ENCODE results near the gene EDN2.

The EDN2 gene

GRCh38 chr1:41500378-41500777 is 15.9 kb upstream of the EDN2 start:
- DNase-seq (ENCODE audit: low read depth in 1 of 2, low spot score in 1 of 2) = no peak

DNA sequence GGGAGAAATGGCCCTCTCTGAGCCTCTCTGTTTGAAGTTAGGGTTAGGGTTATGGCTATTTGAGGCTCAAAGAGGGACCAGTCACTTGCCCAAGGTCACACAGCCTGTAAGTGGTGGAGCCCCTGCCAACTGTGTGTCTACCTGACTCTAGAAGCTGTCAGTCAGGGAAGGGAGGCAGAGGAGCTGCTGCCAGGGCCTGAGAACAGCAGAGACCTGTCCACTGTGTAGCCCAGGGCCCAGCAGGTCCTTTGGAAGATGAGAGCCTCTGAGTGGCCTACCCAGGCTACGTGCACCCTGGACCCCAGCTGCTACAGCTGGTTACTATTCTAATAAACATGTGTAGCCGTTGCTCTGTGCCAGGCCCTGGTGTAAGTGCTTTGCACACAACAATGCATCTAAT is 15.1 kb upstream of the EDN2 start:
- no peak for DNase-seq (ENCODE audit: low read depth in 1 of 2, low spot score in 1 of 2)

DNA sequence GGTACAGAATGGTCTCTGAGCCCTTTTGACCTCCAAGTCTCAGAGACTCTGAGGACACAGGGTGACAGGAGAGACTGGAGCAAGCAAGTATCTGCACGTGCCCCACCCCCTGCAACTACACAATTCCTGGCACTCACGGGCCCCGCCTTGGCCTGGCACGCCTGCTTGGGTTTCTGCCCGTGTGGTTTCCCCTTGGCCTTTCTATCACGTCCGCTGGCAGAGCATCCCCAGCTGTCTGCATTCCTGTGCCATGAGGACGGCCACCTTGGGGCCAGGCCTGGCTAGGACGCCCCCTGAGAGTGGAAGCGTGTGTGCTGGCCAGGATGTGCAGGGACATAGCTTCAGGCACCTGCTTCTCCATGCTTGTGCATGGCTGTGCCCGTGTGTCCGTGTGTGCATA is 14.3 kb upstream of the EDN2 start:
- no peak for DNase-seq (ENCODE audit: low read depth in 1 of 2, low spot score in 1 of 2)

GRCh38 chr1:41498391-41498790 is 13.9 kb upstream of the EDN2 start:
- DNase-seq (ENCODE audit: low read depth in 1 of 2, low spot score in 1 of 2) = no peak

DNA sequence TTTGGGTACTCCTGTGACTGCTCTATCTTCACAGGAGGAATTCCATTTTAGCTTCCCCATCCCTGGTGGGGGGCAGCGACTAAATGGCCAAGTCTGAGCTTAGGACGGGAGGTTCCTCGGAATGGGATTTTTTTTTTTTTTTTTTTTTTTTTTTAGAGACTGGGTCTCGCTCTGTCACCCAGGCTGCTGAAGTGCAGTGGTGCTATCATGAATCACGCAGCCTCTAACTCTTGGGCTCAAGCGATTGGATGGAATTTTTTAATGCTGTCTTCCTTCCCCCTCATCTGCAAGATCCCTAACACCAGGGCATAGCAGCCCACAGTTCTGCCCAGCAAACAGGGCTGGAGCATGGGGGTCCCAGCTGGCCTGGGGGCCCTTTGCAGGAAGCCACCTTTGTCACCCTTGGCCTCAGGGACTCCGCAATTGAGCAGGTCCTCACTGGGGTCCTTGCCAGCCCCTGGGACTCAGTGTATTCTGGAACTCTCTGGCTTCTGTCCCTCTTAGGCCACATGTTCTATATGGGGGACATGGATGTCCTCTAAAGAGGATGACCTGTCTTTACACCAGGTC is 13.1 kb upstream of the EDN2 start:
- no peak for DNase-seq (ENCODE audit: low read depth in 1 of 2, low spot score in 1 of 2)

- DNase-seq (ENCODE audit: low read depth in 1 of 2, low spot score in 1 of 2) = no peak
These were observed 12.6 kb upstream of the EDN2 start for GRCh38 chr1:41497056-41497440.

- DNase-seq (ENCODE audit: low read depth in 1 of 2, low spot score in 1 of 2) = no peak
These were observed 11.9 kb upstream of the EDN2 start for GRCh38 chr1:41496080-41497055.

DNA sequence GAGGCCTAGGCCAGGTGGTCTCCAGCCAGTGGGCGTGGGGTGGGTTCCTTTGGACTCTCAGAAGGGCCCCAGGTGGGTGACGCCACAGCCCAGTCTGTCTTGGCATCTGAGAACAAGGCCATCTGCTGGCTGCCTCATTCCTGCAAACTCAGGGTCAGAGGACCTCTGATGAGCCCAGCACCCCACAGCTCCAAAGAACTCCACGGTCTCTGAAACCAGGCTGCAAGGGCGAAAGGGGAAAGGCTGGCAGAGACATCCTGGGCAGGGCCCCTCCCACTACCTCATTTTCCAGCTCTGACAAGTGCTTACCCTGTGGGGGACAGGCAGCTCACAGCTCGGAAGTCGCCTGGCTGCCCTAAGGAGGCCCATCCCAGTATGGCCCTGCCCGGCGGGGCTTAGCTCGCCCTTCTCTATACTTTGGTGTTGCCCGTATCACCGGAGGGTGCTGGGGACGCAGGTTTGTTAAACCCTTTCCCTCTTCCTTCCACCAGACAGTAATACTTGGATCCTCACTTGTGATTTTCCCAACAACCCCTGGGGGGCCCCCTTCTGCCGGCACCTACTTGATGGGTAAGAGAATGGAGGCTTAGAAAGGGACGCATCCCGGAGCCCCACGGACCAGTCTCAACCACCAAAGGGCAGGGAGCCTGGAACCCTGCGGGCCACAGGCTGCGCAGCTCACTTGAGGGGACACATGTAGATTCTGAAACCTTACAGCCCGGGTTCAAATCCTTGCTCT is 10.9 kb upstream of the EDN2 start:
- DNase-seq (ENCODE audit: low read depth in 1 of 2, low spot score in 1 of 2) = no peak

GRCh38 chr1:41494351-41495209 is 10.1 kb upstream of the EDN2 start:
- DNase-seq (ENCODE audit: low read depth in 1 of 2, low spot score in 1 of 2) = no peak

- DNase-seq (ENCODE audit: low read depth in 1 of 2, low spot score in 1 of 2) = no peak
These were observed 9.3 kb upstream of the EDN2 start for GRCh38 chr1:41493626-41494350.

DNA sequence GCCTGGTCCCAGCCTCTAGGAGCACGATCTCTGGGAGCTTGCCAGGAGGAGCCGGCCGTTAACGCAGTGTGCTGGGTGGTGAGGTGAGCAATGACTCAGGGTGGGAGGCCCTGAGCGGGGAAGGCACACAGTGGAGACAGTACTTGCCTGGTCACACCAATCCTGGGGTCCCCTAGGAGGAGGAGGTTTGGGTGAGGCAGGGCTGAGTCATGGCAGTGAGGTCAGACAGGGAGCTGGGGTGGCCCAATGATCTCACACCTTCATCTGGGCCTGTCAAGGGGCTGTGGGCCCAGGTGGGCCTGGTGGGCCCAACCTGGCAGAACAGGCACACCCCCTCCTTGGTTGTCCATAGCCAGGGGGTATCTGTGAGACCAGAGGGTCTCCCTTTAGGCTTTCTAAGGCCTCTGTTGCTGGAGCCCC is 8.6 kb upstream of the EDN2 start:
- no peak for DNase-seq (ENCODE audit: low read depth in 1 of 2, low spot score in 1 of 2)

GRCh38 chr1:41492341-41492848 is 7.9 kb upstream of the EDN2 start:
- DNase-seq (ENCODE audit: low read depth in 1 of 2, low spot score in 1 of 2) = no peak

GRCh38 chr1:41490911-41491310 is 6.4 kb upstream of the EDN2 start:
- no peak for DNase-seq (ENCODE audit: low read depth in 1 of 2, low spot score in 1 of 2)

GRCh38 chr1:41489561-41489960 is 5.1 kb upstream of the EDN2 start:
- no peak for DNase-seq (ENCODE audit: low read depth in 1 of 2, low spot score in 1 of 2)

- no peak for DNase-seq (ENCODE audit: low read depth in 1 of 2, low spot score in 1 of 2)
These were observed 3.8 kb upstream of the EDN2 start for GRCh38 chr1:41488040-41488951.

GRCh38 chr1:41487126-41488039 is 2.9 kb upstream of the EDN2 start:
- no peak for DNase-seq (ENCODE audit: low read depth in 1 of 2, low spot score in 1 of 2)

GRCh38 chr1:41486371-41487125 is 2.1 kb upstream of the EDN2 start:
- no peak for DNase-seq (ENCODE audit: low read depth in 1 of 2, low spot score in 1 of 2)

- DNase-seq (ENCODE audit: low read depth in 1 of 2, low spot score in 1 of 2) = no peak
These were observed 1.5 kb upstream of the EDN2 start for GRCh38 chr1:41486053-41486370.
